ENCODE results near the gene ALDH8A1.

GRCh38 chr6:134983823-134984222, 33.9 kb upstream of the ALDH8A1 start:
- TF ChIP-seq, protein P1, sequence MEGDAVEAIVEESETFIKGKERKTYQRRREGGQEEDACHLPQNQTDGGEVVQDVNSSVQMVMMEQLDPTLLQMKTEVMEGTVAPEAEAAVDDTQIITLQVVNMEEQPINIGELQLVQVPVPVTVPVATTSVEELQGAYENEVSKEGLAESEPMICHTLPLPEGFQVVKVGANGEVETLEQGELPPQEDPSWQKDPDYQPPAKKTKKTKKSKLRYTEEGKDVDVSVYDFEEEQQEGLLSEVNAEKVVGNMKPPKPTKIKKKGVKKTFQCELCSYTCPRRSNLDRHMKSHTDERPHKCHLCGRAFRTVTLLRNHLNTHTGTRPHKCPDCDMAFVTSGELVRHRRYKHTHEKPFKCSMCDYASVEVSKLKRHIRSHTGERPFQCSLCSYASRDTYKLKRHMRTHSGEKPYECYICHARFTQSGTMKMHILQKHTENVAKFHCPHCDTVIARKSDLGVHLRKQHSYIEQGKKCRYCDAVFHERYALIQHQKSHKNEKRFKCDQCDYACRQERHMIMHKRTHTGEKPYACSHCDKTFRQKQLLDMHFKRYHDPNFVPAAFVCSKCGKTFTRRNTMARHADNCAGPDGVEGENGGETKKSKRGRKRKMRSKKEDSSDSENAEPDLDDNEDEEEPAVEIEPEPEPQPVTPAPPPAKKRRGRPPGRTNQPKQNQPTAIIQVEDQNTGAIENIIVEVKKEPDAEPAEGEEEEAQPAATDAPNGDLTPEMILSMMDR (IDR thresholded peaks at IDR 0.05), result no peak
- TF ChIP-seq REST (IDR thresholded peaks at IDR 0.05; ENCODE audit: insufficient read depth in 1 of 2, low read depth in 2 of 2, low read length in 1 of 2) (no peak), POLR2AphosphoS5 (IDR thresholded peaks at IDR 0.05; ENCODE audit: low read depth, low read length) (no peak)
